Measurements from ENCODE around the gene SHF. TPM values are rescaled to one million over a fixed set of nuclear protein-coding genes. Genes with fewer than 3 reads are reported as not detected.

The SHF gene
- total RNA-seq, 1 experiment from 2014 or later: 0.44 TPM

GRCh38 chr15:45131510-45131909 lies 56.3 kb downstream of the SHF start:
- Mint-ChIP-seq H3K27ac (ENCODE audit: low read depth, unreplicated experiment) (no peak overlapping the region), H3K27me3 (ENCODE audit: insufficient read depth, unreplicated experiment) (peaks cover 2% of the 10 kb centered on the region), H3K9me3 (ENCODE audit: unreplicated experiment) (no peaks in the 10 kb centered on the region), H3K4me3 (ENCODE audit: unreplicated experiment) (no peak overlapping the region), H3K36me3 (ENCODE audit: insufficient read depth, unreplicated experiment) (peaks cover 12% of the 10 kb centered on the region), H3K4me1 (ENCODE audit: insufficient read depth, unreplicated experiment) (peaks cover 17% of the 10 kb centered on the region)
- intact Hi-C loops (cut with micrococcal nuclease): no loop called here
- DNase-seq (ENCODE audit: unreplicated experiment): no peak
- BruUV-seq (replicated peaks): no TSS peak
- POLR2A ChIA-PET: interaction anchor here (0.8 to 1.7 kb wide), 6 partner anchors 15 to 148 kb away, joined by 3 to 6 read pairs (median 5); no protein-coding TSS in a partner anchor
- CTCF ChIA-PET: interaction anchor here (0.6 to 3.5 kb wide), 7 partner anchors 8 to 147 kb away, joined by 3 to 11 read pairs (median 4); no protein-coding TSS in a partner anchor
- TF ChIP-seq CTCF (IDR thresholded peaks at IDR 0.05; ENCODE audit: unreplicated experiment): no peak

- no peak for TF ChIP-seq CTCF (IDR thresholded peaks at IDR 0.05; ENCODE audit: unreplicated experiment)
- Mint-ChIP-seq H3K9me3 (ENCODE audit: unreplicated experiment) (no peaks in the 10 kb centered on the region), H3K27ac (ENCODE audit: low read depth, unreplicated experiment) (peak overlapping the region; percentile 29), H3K36me3 (ENCODE audit: insufficient read depth, unreplicated experiment) (peaks cover 6% of the 10 kb centered on the region), H3K4me3 (ENCODE audit: unreplicated experiment) (peak overlapping the region; percentile 70), H3K27me3 (ENCODE audit: insufficient read depth, unreplicated experiment) (peaks cover 12% of the 10 kb centered on the region), H3K4me1 (ENCODE audit: insufficient read depth, unreplicated experiment) (peaks cover 17% of the 10 kb centered on the region)
- ChIA-PET POLR2A (interaction anchor here (0.6 to 1.5 kb wide), 8 partner anchors 16 to 149 kb away, joined by 3 to 9 read pairs (median 6); no protein-coding TSS in a partner anchor), CTCF (interaction anchor here (0.6 to 3.5 kb wide), 8 partner anchors 9 to 300 kb away, joined by 3 to 11 read pairs (median 4); no protein-coding TSS in a partner anchor)
- intact Hi-C loops (cut with micrococcal nuclease): no loop called here
- no TSS peak for BruUV-seq (replicated peaks)
- DNase-seq (ENCODE audit: unreplicated experiment): no peak
Measured at GRCh38 chr15:45130291-45131000, 57.3 kb downstream of the SHF start.

GRCh38 chr15:45129651-45130129 lies 58.1 kb downstream of the SHF start, which contains the start of the genes DUOX1 and DUOXA1:
Gene DUOX1, plus strand, starts transcription at chr15:45129994. Its CDS starts 1,973 bp downstream, at chr15:45131967.
Gene DUOXA1, minus strand, starts transcription at chr15:45129879. Its CDS starts 6,865 bp downstream, at chr15:45123014.
- Mint-ChIP-seq H3K27me3 (ENCODE audit: insufficient read depth, unreplicated experiment) (peaks cover 20% of the 10 kb centered on the region), H3K36me3 (ENCODE audit: insufficient read depth, unreplicated experiment) (peaks cover 6% of the 10 kb centered on the region), H3K4me3 (ENCODE audit: unreplicated experiment) (peak within 1 kb of the TSS; percentile 70), H3K9me3 (ENCODE audit: unreplicated experiment) (no peaks in the 10 kb centered on the region), H3K27ac (ENCODE audit: low read depth, unreplicated experiment) (peak within 1 kb of the TSS; percentile 29), H3K4me1 (ENCODE audit: insufficient read depth, unreplicated experiment) (peaks cover 17% of the 10 kb centered on the region)
- BruUV-seq (replicated peaks): no TSS peak
- ChIA-PET CTCF (interaction anchor here (0.6 to 3.5 kb wide), 4 partner anchors 8 to 157 kb away, joined by 3 to 11 read pairs (median 4); no protein-coding TSS in a partner anchor), POLR2A (interaction anchor here (1.1 to 1.3 kb wide), 4 partner anchors 20 to 273 kb away, joined by 3 to 9 read pairs (median 4); a partner anchor contains a TSS)
- DNase-seq (ENCODE audit: unreplicated experiment): peak; percentile 54
- no peak for TF ChIP-seq CTCF (IDR thresholded peaks at IDR 0.05; ENCODE audit: unreplicated experiment)
- intact Hi-C loops (cut with micrococcal nuclease): loop anchor here (5.0 kb wide), 1 partner anchor 328 kb away; no protein-coding TSS in a partner anchor

Measured in MCF 10A (cell line).